HG02763 (cell line): ENCODE measurements around the gene FBH1.
A peak's percentile ranks its signal among the peaks of the same experiment; 100 is the strongest.
"Not testable (repeated sequence)": the region's sequence is repeated elsewhere in the genome, so short reads cannot be mapped to it uniquely, and the experiment has no call there.

Experiments
- ATAC-seq: cut with Tn5 transposase; IDR thresholded peaks from one replicate; pipeline ENCODE4 v1.9.1; 2021; ENCODE audit warnings: mild to moderate bottlenecking, moderate library complexity; ENCODE audit not compliant: unreplicated experiment

Gene FBH1

DNA sequence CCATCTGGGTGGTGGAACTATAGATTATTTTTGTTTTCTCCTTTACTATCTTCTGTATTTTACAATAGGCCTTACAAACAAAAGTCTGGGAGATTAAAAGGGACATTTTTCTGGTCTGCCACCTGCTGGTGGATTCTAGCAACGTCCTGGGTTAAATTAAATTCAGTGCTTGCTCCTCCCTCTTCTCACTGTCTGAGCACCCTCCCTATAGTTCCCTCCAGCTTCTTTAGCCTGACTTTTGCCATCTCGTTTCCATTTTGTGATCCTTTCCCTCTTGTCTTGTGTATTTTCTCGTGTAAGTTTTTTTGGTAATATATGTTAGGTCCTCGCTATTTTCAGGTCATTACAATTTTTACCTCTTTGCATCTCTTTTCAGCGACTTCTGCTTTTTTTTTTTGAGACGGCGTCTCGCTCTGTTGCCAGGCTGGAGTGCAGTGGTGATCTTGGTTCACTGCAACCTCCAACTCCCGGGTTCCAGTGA is 16.5 kb upstream of the FBH1 start:
- no peak for ATAC-seq

DNA sequence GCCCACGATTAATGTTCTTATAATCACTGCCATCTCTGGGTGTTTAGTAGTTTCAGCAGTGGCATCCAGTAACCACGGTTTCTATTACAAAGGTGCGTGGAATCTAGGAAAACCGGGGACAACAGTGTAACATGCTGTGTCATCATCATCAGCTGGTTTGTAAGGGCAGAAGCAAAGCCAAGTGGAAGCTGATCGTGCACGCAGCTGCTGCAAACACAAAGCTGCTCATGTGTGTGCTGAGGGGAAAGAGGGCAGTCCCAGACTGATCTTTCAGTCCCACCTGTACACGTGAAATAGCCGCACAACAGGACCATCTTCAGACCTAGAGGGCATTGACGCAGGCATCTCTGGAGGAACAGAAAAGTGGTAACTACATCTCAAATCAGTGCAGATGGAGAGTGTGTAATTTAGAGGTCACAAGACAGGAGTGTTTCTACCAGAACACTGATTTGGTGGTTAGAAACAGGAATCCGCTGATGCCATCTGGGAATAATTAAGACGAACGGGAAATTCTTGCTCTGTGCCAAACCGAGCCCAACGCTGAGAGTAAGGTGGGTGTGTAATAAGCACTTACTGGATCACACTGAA is 13.8 kb upstream of the FBH1 start:
- no peak for ATAC-seq

DNA sequence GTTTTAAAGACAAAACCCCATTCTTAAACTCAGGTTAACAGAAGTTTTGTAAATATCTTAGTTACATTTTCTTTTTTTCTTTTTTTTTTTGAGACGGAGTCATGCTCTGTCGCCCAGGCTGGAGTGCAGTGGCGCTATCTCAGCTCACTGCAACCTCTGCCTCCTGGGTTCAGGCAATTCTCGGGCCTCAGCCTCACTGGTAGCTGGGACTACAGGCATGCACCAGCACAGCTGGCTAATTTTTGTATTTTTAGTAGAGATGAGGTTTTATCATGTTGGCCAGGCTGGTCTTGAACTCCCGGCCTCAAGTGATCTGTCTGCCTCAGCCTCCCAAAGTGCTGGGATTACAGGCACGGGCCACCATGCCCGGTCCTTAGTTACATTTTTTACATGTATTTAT is 13.0 kb upstream of the FBH1 start:
- ATAC-seq, result not testable (repeated sequence)

DNA sequence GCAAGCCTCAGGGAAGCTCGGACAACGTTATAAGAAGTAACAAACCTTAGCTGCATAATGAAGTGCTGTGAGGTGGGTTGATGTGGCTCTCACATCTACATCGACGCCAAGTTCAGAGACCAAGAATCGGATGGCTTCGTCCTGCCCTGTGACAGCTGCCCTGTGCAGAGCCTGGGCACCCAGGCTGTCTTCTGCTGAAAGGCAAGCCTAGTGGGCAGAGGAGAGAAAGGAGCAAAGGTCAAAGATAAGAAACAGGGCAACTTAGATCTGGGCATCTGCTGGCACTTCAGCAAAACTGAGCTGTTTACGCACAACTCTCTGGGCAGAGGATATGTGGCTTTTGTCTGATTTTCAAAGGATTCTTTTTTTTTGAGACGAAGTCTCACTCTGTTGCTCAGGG is 7.1 kb upstream of the FBH1 start:
- no peak for ATAC-seq

DNA sequence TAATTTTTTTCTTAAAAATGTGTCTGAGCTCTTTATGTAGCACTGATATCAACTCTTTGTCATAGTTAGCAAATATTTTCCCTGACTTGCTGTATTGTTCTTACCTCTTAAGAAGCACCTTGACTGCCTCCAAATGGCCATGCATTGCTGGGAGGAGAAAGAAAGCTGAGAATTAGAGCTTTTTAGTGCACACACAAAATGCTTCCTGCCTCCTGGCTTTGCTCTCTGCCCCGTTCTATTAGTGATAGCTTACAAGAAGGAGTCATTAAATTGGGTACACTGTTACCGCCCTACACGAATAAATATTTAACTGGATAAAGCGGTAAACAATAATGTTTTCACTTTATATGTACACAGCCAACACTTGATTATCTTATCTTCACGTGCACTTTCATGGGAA is 4.4 kb upstream of the FBH1 start:
- ATAC-seq, result no peak

- ATAC-seq, result no peak
Observed at GRCh38 chr10:5887029-5887428, 3.0 kb upstream of the FBH1 start.

DNA sequence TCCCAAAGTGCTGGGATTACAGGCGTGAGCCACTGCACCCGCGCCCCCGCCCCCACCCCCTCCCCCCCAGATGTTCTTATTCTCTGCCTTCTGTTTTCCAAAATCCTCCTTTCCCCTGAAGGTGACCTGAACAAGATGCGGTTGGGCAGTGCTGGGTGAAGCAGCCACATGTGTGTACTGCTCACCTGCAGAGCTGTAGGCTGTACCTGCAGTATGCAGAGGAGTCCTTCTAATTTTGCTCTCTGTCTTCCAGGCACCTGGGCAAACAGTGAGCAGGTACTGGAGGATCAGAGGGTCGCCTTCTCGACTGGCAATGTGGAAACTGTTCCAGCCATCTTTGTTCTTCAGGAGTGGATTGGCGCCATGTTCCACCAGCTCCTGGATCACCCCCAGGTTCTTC is 2.4 kb upstream of the FBH1 start:
- no peak for ATAC-seq

- no peak for ATAC-seq
Observed at GRCh38 chr10:5888351-5888750, 1.7 kb upstream of the FBH1 start.

- ATAC-seq, result peak; percentile 22
Observed at GRCh38 chr10:5888843-5889623, 1.0 kb upstream of the FBH1 start.

- no peak for ATAC-seq
Observed at GRCh38 chr10:5890452-5890915, 441 bp downstream of the FBH1 start.

- no peak for ATAC-seq
Observed at GRCh38 chr10:5891009-5891408, 966 bp downstream of the FBH1 start.

DNA sequence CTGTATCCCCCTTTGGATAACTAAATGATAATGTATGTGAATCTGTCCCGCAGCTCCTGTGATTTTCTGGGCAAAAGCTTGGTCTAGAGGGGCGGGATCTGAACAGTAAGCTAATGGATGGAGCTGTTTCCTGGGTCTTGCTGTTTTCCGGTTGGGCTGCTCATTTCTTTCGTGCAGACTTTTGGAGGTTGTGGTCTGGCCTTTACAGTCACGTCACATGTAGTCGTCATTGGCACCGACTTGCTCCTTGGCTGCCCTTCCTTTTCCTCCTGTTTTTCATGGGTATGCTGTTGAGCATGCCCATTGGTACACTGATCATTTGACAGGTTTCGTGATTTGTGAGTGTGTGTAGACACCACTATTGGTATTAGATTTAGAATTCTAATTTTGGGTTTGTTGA is 2.0 kb downstream of the FBH1 start:
- ATAC-seq, result no peak

DNA sequence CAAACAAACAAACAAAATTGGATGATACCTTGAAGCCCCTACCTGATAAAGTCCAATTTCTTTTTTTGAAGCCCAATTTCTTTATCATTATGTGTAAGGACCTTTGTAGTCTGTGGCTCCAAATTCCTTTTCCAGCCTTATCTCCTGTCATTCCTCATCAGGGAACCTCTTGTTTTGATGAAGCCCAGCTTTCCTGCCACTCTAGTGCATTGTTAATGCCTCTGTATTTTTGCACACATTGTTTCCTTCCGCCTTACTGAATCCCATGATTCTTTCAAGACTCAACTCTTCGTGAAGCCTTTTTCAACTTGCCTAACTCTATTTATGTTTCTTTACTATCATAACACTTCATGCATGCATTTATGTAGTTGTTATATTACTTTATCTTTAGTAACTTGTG is 3.3 kb downstream of the FBH1 start:
- ATAC-seq, result no peak

- no peak for ATAC-seq
Observed at GRCh38 chr10:5894403-5894802, 4.4 kb downstream of the FBH1 start.

DNA sequence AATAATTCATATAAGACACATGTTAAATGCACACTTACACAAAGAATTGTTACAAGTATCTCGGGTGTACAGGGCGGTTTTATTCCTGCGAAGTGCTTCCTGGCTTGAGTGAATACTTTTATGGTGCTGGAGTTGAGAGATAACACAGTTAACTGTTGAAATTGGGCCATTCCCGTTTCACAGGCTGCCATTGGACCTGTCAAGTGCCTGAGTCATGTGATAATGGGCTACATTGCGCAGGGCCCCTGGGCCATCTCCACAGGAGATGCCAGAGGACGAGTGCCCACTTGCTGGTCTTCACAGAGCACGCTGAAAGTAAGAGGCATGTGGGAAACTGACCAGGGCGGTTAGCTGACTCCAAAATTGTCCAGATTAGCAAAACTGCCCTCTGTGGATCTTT is 4.8 kb downstream of the FBH1 start:
- ATAC-seq, result no peak

DNA sequence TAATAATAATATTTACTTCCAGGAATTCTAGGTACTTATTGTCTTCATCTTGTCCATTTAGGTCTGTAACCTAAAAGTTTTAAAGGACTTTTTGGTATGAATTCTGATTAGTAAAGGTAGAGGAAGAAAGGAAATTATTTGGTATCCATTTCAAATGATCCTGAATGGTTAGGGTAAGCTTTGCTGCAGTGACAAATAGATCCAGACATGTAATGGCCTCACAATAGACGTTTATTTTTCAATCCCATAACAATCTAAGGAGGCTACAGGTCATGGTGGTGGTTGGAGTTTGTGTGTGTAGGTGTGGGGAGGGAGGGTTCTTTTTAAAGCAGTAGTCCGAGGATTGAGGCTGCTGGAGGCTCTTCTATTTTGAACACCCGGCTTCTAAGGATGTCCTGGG is 5.3 kb downstream of the FBH1 start:
- ATAC-seq, result no peak

GRCh38 chr10:5895804-5896203 is 5.8 kb downstream of the FBH1 start:
- peak; percentile 56 for ATAC-seq

DNA sequence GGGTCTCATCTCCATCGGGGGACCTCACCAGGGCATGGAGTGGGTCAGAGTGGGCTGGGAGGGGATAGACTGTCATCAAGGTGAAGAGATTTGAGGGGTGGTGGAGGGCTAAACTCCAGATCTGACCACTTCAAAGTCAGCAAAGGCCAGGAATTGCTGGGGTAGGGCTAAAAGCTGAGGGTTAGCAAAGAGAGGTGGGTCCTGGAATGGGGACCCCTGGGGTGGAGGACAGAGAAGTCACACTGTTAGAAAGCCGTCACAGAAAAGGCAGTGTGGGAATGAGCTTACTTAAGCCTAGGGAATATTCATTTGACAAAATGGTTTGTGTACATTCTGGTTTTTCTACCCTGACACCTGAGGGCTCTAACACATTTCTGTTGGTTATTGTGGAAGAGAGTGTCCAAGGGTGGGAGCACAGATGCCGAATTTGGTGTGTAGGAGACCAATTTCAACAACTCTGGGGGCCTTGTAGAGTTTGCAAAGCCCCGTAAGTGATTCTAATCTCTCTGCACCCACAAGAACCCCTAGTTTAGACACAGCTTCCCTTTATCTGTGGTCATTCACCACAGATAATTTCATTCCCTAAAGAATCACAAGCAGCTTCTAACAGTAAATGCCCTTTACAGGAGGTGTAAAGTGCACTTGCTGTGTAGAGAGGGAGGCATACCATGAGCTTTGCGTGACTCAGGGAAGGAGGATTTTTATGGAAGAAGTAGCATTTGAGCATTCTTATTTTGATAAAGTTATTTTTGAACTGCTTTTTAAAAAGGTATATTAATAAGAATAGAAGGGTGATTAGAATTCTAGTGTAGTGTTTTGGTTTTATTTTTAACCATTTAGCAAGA is 6.4 kb downstream of the FBH1 start:
- no peak for ATAC-seq

GRCh38 chr10:5897053-5897340 is 7.0 kb downstream of the FBH1 start:
- no peak for ATAC-seq

GRCh38 chr10:5897504-5897903 is 7.5 kb downstream of the FBH1 start:
- no peak for ATAC-seq

DNA sequence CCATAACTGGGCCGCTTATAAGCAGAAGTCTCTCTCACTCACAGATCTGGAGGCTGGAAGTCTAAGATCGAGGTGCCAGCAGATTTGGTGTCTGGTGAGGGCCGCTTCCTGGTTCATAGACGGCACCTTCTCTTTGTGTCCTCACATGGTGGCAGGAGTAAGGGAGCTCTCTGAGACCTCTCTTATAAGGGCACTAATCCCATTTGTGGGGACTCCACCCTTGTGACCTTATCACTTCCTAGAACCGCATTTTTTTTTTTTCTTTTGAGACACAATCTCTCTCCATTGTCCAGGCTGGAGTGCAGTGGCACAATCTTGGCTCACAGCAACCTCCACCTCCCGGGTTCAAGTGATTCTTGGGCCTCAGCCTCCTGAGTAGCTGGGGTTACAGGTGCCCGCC is 8.1 kb downstream of the FBH1 start:
- ATAC-seq, result no peak

DNA sequence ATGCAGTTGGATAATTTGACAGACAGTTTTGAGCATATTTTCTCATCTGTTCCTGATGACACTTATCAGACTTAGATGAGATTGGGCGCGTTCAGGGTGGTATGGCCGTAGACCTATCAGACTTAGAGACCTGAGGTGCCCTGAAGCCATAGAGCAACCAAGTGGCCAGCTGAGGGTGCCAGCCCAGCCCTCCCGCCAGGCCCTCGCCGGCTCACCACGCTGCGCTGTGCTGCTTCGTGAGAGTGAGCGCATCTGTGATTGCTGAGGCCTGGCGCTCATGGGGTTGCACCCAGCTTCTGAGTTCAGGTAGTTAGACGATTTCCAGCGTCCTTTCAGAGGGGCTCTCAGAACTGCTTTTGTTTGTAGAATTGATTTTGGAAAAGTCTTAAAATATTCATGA is 10.2 kb downstream of the FBH1 start:
- no peak for ATAC-seq
